HUES64 (cell line): ENCODE measurements around the gene TMEM170A.
"Not testable (repeated sequence)": the region's sequence is repeated elsewhere in the genome, so short reads cannot be mapped to it uniquely, and the experiment has no call there.

Source experiments
- H3K27ac ChIP-seq: 2 replicates; pipeline ENCODE4 v1.7.0; 2013; ENCODE audit warnings: low read depth, low read length, inconsistent platforms
- H3K27me3 ChIP-seq: 2 replicates; pipeline ENCODE4 v1.6.1; 2013; ENCODE audit warnings: mild to moderate bottlenecking, low read length; ENCODE audit not compliant: insufficient read depth
- H3K36me3 ChIP-seq: 2 replicates; pipeline ENCODE4 v1.6.1; 2013; ENCODE audit warnings: mild to moderate bottlenecking, low read length; ENCODE audit not compliant: insufficient read depth
- H3K4me1 ChIP-seq: 2 replicates; pipeline ENCODE4 v1.6.1; 2013; ENCODE audit warnings: mild to moderate bottlenecking, low read length, moderate library complexity; ENCODE audit not compliant: insufficient read depth
- H3K4me3 ChIP-seq: 2 replicates; pipeline ENCODE4 v1.5.1; 2013; ENCODE audit warnings: mild to moderate bottlenecking, low read length, moderate library complexity
- H3K9ac ChIP-seq: 2 replicates; pipeline ENCODE4 v1.6.1; 2013; ENCODE audit warnings: mild to moderate bottlenecking, low read depth, low read length
- H3K9me3 ChIP-seq: 2 replicates; pipeline ENCODE4 v1.6.1; 2013; ENCODE audit warnings: low read depth, low read length; ENCODE audit not compliant: insufficient read depth
- WGBS: fragments of 150-250, 120-280 bp; methylation state at CpG from one replicate; pipeline ENCODE4 v1.1.7; 2013; ENCODE audit warnings: missing lambda C conversion rate; 5-methylcytosine and 5-hydroxymethylcytosine counted together

Gene TMEM170A

DNA sequence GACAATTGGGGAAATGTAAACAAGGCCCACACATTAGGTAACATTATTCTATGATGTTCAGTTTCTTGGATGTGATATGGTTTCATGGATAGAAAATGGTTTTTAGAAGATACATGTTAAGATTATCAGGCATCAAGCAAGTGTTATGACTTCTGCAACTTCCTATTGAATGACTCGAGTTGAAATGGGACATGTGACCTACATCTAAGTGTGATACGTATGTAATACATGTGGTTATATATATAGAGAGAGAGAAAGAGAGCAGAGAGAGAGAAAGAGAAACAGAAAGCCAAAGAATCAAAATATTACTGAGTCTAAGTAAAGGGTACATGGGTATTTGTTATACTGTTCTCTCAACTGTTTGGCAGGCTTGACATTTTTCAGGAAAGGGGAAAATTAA is 1.7 kb downstream of the TMEM170A start:
- 96% methylated on average over 2 of the region's 2 CpGs for WGBS
- H3K4me3 ChIP-seq = peak overlapping the region; percentile 91

DNA sequence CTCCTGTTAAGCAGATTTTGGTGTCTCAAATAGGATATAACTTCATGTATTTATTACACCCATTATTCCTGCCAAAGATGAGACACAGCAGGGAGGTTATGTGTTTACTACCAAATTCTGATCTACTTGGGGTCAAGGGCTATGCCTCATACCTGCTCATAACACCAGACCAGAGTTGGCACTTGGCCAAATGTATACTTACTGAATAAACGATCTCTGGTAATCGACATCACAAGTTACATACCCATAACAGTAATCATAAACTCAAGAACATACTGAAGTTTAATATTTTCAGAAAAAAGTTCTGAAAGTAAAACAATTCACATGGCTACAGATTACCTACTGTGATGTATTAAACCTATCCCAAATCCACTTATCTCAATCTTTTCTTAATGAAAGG is 2.9 kb downstream of the TMEM170A start:
- no peak overlapping the region for H3K4me3 ChIP-seq
- no peak overlapping the region for H3K9ac ChIP-seq
- 95% methylated on average over 2 of the region's 2 CpGs for WGBS
- no peak overlapping the region for H3K27ac ChIP-seq
- no peaks in the 10 kb centered on the region for H3K27me3 ChIP-seq
- peaks cover 22% of the 10 kb centered on the region for H3K4me1 ChIP-seq
- H3K9me3 ChIP-seq = no peaks in the 10 kb centered on the region
- peaks cover 3% of the 10 kb centered on the region; the same call in 1 of the 2 replicates for H3K36me3 ChIP-seq

More for the DNA sequence above, 1.7 kb downstream of the TMEM170A start:
- no peaks in the 10 kb centered on the region for H3K27me3 ChIP-seq
- peaks cover 3% of the 10 kb centered on the region; the same call in 1 of the 2 replicates for H3K36me3 ChIP-seq
- peaks cover 13% of the 10 kb centered on the region for H3K4me1 ChIP-seq
- no peak overlapping the region for H3K9ac ChIP-seq
- no peak overlapping the region for H3K27ac ChIP-seq
- H3K9me3 ChIP-seq = no peaks in the 10 kb centered on the region

DNA sequence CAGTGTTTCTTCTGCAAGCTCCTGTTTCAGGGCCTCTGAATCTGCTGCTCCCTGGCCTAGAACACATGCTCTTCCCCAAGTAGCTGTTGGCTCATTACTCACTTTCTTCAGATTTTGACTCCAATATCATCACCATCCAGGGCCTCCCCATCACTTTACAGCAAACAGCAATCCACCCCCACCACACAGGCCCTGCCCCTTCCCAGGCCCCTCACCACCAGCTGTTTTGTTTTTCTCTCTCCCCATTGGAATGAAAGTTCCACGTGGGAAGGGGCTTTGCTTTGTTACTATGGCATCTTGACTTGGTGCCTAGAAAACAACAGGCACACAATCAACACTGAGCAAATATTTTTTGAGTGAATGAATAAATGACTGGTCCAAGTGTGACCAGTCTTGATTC is 4.0 kb downstream of the TMEM170A start:
- H3K4me1 ChIP-seq = peaks cover 28% of the 10 kb centered on the region
- no peaks in the 10 kb centered on the region for H3K9me3 ChIP-seq
- peak overlapping the region; percentile 31; the same call in 1 of the 2 replicates for H3K9ac ChIP-seq
- peaks cover 3% of the 10 kb centered on the region; the same call in 1 of the 2 replicates for H3K36me3 ChIP-seq
- no peak overlapping the region for H3K4me3 ChIP-seq
- no peaks in the 10 kb centered on the region for H3K27me3 ChIP-seq
- WGBS = no CpG with 5 or more reads among the region's 1 CpG
- H3K27ac ChIP-seq = no peak overlapping the region

DNA sequence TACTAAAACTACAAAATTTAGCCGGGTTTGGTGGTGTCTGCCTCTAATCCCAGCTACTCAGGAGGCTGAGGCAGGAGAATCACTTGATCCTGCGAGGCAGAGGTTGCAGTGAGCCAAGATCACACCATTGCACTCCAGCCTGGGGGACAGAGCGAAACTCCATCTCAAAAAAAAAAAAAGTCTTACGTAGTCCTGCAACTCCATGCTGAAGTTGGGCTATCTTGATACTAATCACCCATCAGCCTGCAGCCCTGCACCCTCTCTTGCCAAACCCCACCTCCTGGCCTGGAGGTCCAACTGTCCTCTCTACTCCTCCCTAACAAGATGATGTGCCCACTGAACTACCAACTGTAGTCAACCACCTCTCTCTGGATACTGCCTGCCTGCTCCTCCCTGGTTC is 4.8 kb downstream of the TMEM170A start:
- Histone ChIP-seq H3K36me3 (peaks cover 3% of the 10 kb centered on the region; the same call in 1 of the 2 replicates), H3K4me1 (peaks cover 29% of the 10 kb centered on the region), H3K27me3 (no peaks in the 10 kb centered on the region), H3K9ac (no peak overlapping the region), H3K9me3 (no peaks in the 10 kb centered on the region), H3K27ac (no peak overlapping the region), H3K4me3 (no peak overlapping the region)
- 99% methylated on average over 4 of the region's 4 CpGs for WGBS

DNA sequence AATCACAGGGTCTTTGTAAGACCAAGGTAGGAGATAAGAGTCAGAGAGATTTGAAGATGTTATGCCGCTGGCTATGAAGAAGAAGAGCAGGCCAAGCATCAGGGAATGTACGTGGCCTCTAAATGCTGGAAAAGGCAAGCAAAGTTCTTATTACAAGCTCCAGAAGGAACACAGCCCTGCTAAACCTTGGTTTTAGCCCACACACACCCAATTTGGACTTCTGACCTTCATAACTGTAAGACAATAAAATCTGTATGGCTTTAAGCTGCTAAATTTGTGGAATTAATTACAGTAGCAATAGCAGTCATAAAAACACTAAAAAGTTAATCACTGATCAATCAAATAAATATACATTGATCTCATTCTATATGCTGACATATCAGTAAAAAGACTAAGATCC is 6.0 kb downstream of the TMEM170A start:
- Histone ChIP-seq H3K9me3 (no peaks in the 10 kb centered on the region), H3K27me3 (no peaks in the 10 kb centered on the region), H3K36me3 (peaks cover 3% of the 10 kb centered on the region; the same call in 1 of the 2 replicates), H3K27ac (no peak overlapping the region), H3K4me3 (no peak overlapping the region), H3K9ac (no peak overlapping the region), H3K4me1 (peaks cover 29% of the 10 kb centered on the region)
- 93% methylated on average over 2 of the region's 2 CpGs for whole genome bisulfite sequencing

DNA sequence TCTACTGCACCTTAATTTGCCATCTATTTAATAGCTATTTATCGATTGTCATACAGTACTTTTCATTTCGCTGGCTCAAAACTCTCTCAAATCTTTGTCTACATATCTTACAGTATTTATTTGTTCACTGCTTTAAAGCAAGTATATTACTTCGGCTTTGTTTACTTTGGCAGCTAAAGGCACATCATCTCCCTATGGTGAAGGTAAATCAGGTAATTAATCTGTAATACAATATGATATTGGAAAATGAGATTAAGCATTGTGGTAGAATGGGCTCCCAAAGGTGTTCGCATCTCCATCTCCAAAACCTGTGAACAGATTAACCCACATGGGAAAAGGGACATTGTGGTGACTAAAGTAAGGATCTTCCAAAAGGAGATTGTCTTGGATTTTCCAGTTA is 6.5 kb downstream of the TMEM170A start:
- H3K36me3 ChIP-seq = peaks cover 3% of the 10 kb centered on the region; the same call in 1 of the 2 replicates
- no peak overlapping the region for H3K4me3 ChIP-seq
- no peaks in the 10 kb centered on the region for H3K9me3 ChIP-seq
- no peaks in the 10 kb centered on the region for H3K27me3 ChIP-seq
- H3K4me1 ChIP-seq = peaks cover 28% of the 10 kb centered on the region
- WGBS = 94% methylated on average over 4 of the region's 4 CpGs
- H3K9ac ChIP-seq = no peak overlapping the region
- H3K27ac ChIP-seq = no peak overlapping the region

DNA sequence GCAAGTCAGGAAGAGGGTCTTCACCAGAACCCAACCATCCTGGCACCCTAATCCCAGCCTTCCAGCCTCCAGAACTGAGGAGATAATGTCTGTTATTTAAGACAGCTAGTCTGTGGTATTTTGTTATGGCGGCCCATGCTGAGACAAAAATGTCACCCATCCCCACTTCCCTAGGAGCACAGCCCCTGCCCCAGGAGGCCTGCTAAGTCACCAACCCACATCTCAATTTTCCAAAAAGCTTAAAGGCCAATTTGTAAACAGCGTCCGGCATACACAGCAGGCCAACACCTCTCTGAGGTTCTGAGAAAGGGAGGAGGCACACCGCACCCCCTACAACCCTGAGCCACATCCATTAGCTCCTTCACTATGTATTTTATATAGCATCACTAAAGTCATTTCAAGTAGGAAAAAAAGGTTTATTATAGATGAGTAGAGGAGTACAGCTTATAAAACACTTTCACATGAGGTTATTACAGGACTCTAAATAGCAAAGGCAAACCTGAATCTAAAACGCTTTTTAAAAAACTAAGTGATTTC is 6.9 kb downstream of the TMEM170A start:
- H3K9ac ChIP-seq = no peak overlapping the region
- H3K36me3 ChIP-seq = peaks cover 3% of the 10 kb centered on the region; the same call in 1 of the 2 replicates
- WGBS = 84% methylated on average over 4 of the region's 5 CpGs

DNA sequence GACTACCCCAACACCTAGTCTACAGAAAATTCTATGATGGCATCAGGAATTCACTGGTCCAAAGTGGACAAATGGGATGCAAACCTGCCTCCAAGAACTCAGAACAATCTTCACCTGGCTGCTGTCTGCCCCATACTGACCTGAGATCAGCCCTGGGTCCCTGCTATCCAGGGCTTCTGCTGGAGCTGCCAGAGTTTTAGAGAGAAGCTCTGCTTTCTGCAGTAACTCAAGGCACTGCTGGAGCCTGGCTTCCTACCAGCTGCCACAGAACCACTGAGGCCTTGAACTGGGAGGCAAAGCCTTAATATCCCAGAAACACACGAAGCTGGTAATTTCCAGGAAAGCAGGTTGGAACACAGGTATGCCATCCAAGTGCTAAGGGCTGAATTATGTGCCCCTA is 7.5 kb downstream of the TMEM170A start:
- no peak overlapping the region for H3K27ac ChIP-seq
- H3K9ac ChIP-seq = no peak overlapping the region
- peaks cover 23% of the 10 kb centered on the region for H3K4me1 ChIP-seq
- no peak overlapping the region for H3K4me3 ChIP-seq
- H3K27me3 ChIP-seq = no peaks in the 10 kb centered on the region
- 86% methylated on average over 1 of the region's 1 CpG for WGBS
- peaks cover 3% of the 10 kb centered on the region; the same call in 1 of the 2 replicates for H3K36me3 ChIP-seq
- no peaks in the 10 kb centered on the region for H3K9me3 ChIP-seq

More for the DNA sequence above, 6.9 kb downstream of the TMEM170A start:
- no peak overlapping the region for H3K27ac ChIP-seq
- H3K4me1 ChIP-seq = peaks cover 24% of the 10 kb centered on the region
- H3K4me3 ChIP-seq = no peak overlapping the region
- H3K27me3 ChIP-seq = no peaks in the 10 kb centered on the region
- H3K9me3 ChIP-seq = no peaks in the 10 kb centered on the region

DNA sequence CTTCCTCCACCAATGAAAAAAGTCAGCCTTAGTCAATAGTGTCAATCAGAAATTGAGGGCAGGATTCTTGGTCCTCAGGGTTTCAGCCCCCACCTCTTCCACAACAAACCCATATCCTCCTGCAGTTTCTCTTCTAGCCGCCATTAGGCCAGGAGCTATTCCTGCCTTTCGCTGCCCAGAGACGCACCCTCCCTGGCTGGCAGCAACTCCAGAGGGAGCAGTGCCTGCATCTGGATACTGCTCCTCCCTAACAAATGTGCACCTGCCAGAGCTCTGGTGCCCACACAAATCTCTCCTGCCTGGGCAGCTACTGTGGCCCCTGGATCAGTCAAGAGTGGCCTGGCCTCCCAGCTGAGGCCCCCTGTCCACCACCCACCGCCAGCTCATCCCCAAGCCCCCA is 8.0 kb downstream of the TMEM170A start:
- not testable (repeated sequence) for H3K36me3 ChIP-seq, H3K27ac ChIP-seq, H3K4me3 ChIP-seq, H3K27me3 ChIP-seq, H3K9ac ChIP-seq, H3K9me3 ChIP-seq
- peaks cover 23% of the 10 kb centered on the region for H3K4me1 ChIP-seq
- 87% methylated on average over 4 of the region's 4 CpGs for WGBS

DNA sequence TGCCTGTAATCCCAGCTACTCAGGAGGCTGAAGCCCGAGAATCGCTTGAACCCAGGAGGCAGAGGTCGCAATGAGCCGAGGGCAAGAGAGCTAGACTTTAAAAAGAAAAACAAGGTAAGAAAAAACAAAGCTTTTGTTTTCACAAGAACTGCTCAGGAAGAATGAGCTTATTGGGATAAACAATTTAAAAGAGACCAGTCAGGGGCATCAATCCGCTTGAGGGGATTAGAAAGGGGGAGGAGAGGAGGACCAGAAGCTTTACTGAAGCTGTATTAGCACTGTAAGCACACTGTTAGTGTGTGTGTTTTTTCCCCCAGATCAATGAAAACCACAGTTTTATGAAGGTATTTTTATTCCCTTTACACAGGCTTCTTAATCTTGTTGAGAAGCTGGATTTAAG is 8.8 kb downstream of the TMEM170A start:
- Histone ChIP-seq H3K27me3 (no peaks in the 10 kb centered on the region), H3K4me3 (no peak overlapping the region), H3K9ac (no peak overlapping the region), H3K36me3 (peaks cover 10% of the 10 kb centered on the region), H3K27ac (0 out of 2 replicates have a peak overlapping the region, but pooled peaks have one; percentile 12), H3K9me3 (no peaks in the 10 kb centered on the region), H3K4me1 (peaks cover 22% of the 10 kb centered on the region)
- 50% methylated on average over 5 of the region's 5 CpGs for WGBS

DNA sequence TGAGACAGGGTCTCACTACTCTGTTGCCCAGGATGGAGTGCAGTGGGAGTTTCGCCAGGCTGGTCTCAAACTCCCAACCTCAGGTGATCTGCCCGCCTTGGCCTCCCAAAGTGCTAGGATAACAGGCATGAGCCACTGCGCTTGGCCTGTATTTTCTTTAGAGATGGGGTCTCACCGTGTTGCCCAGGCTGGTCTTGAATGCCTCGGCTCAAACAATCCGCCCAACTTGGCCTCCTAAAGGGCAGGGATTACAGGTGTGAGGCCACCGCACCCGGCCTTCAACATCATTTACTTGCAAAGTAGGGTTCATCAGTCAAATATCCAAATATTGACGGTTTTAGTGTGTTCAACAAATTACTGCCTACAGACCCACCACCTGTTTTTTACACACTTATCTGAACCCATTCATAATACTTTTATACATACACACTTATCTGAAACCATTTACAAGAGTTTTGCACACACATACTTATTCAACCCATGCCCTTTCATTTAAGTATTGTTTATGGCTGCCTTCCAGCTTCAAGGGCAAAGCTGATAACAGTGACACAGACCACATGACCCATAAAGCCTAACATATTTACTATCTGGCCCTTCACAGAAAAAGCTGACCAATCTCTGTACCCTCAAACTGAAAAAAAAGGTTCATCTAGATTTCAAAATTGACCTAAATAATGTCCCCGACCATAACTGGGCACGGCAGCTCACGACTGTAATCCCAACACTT is 11.9 kb downstream of the TMEM170A start:
- Histone ChIP-seq H3K4me3 (no peak overlapping the region), H3K9ac (no peak overlapping the region), H3K27me3 (no peaks in the 10 kb centered on the region), H3K4me1 (peaks cover 14% of the 10 kb centered on the region), H3K27ac (no peak overlapping the region), H3K9me3 (no peaks in the 10 kb centered on the region), H3K36me3 (peaks cover 28% of the 10 kb centered on the region)
- 95% methylated on average over 12 of the region's 12 CpGs for WGBS
